WERI-Rb-1 (cell line): Measurements from ENCODE around the gene MARCO.
"Not testable (repeated sequence)": the region's sequence is repeated elsewhere in the genome, so short reads cannot be mapped to it uniquely, and the experiment has no call there.

Experiments used
- DNase-seq: peaks from one replicate; pipeline ENCODE4 v3.0.0-alpha.2; 2020
- H3K27ac ChIP-seq: fragments of 250-450 bp; sonication (Bioruptor Pico); 2 replicates; pipeline ENCODE4 v1.5.1; 2020; ENCODE audit warnings: mild to moderate bottlenecking, moderate library complexity
- H3K27me3 ChIP-seq: fragments of 250-450 bp; sonication (Bioruptor Pico); 2 replicates; pipeline ENCODE4 v1.5.1; 2021; ENCODE audit warnings: mild to moderate bottlenecking, low read depth, moderate library complexity; ENCODE audit not compliant: insufficient read depth, severe bottlenecking
- H3K36me3 ChIP-seq: fragments of 250-450 bp; sonication (Bioruptor Pico); 2 replicates; pipeline ENCODE4 v1.5.1; 2020; ENCODE audit warnings: mild to moderate bottlenecking, moderate library complexity
- H3K4me3 ChIP-seq: 2 replicates; pipeline ENCODE4 v1.5.1; 2011; ENCODE audit warnings: low read depth, mild to moderate bottlenecking, control low read depth, low read length
- H3K9me3 ChIP-seq: fragments of 250-450 bp; sonication (Bioruptor Pico); 2 replicates; pipeline ENCODE4 v1.5.1; 2021; ENCODE audit warnings: mild to moderate bottlenecking, moderate library complexity; ENCODE audit not compliant: severe bottlenecking
- TF ChIP-seq, protein P1 (sequence below): IDR thresholded peaks from 2 replicates; pipeline ENCODE4 v1.5.1; 2011; ENCODE audit warnings: low read depth, mild to moderate bottlenecking, control low read depth, inconsistent platforms, low read length

Gene MARCO

DNA sequence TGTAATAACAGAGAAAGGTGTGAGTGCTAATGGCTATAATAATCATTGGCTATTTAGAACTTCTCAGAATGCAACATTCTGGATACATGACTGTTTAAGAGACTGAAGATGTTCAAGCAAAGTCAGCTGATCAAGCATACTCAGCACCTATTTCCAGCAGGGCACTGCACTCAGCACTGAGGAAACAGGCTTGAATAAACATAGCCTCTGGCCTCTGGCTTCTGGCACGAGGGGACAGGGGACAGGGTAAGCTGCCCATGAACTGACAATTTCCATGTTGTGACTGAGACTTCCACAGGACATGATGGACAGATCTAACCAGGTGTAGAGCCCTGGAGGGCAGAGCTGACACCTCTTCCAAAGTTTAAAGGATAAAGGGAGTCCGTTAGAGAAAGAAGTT is 1.3 kb downstream of the MARCO start:
- no peak for DNase-seq
- Histone ChIP-seq H3K36me3 (no peaks in the 10 kb centered on the region), H3K27me3 (no peaks in the 10 kb centered on the region), H3K4me3 (no peak overlapping the region), H3K27ac (no peak overlapping the region), H3K9me3 (no peaks in the 10 kb centered on the region)
- TF ChIP-seq, protein P1, sequence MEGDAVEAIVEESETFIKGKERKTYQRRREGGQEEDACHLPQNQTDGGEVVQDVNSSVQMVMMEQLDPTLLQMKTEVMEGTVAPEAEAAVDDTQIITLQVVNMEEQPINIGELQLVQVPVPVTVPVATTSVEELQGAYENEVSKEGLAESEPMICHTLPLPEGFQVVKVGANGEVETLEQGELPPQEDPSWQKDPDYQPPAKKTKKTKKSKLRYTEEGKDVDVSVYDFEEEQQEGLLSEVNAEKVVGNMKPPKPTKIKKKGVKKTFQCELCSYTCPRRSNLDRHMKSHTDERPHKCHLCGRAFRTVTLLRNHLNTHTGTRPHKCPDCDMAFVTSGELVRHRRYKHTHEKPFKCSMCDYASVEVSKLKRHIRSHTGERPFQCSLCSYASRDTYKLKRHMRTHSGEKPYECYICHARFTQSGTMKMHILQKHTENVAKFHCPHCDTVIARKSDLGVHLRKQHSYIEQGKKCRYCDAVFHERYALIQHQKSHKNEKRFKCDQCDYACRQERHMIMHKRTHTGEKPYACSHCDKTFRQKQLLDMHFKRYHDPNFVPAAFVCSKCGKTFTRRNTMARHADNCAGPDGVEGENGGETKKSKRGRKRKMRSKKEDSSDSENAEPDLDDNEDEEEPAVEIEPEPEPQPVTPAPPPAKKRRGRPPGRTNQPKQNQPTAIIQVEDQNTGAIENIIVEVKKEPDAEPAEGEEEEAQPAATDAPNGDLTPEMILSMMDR: no peak

DNA sequence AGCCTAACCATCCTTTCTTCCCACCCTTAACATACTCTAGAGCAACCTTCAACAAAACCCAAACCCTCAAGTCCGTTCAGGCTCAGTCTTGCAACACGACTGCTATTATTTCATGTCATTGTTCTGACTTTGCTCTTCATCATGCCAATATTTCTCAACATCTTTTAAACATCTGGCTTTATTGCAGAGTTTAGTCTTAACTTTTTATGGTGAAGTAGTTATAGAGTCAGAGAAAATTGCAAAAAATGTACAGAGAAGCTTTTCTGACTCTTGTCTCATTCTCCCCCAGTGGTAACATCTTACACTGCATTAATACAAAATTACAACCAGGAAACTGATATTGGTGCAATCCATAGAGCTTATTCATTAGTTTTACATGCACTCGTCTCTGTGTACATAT is 3.9 kb downstream of the MARCO start:
- Histone ChIP-seq H3K4me3 (no peak overlapping the region), H3K9me3 (no peaks in the 10 kb centered on the region), H3K27me3 (no peaks in the 10 kb centered on the region), H3K27ac (no peak overlapping the region), H3K36me3 (no peaks in the 10 kb centered on the region)
- DNase-seq: no peak
- TF ChIP-seq, protein P1: no peak

DNA sequence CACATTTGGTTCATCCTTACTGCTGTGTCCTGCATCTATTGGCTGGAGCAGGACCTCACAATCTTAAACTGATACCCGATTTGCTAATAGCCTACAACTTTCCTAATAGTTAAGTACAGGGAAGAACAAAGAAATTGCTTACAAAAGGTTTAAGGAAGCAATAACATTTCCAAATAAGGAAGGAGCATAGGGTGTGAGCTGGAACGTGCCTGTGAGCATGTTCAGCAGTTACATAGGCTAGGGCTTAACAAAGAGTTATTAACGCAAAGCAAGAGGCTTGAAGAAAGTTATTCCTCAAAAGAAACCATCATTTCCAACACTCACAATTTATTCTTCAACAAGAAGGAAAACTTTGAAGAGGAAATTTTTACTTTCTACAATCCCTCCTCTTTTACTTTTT is 6.3 kb downstream of the MARCO start:
- not testable (repeated sequence) for H3K9me3 ChIP-seq, H3K36me3 ChIP-seq, H3K27ac ChIP-seq, H3K27me3 ChIP-seq, H3K4me3 ChIP-seq, DNase-seq

DNA sequence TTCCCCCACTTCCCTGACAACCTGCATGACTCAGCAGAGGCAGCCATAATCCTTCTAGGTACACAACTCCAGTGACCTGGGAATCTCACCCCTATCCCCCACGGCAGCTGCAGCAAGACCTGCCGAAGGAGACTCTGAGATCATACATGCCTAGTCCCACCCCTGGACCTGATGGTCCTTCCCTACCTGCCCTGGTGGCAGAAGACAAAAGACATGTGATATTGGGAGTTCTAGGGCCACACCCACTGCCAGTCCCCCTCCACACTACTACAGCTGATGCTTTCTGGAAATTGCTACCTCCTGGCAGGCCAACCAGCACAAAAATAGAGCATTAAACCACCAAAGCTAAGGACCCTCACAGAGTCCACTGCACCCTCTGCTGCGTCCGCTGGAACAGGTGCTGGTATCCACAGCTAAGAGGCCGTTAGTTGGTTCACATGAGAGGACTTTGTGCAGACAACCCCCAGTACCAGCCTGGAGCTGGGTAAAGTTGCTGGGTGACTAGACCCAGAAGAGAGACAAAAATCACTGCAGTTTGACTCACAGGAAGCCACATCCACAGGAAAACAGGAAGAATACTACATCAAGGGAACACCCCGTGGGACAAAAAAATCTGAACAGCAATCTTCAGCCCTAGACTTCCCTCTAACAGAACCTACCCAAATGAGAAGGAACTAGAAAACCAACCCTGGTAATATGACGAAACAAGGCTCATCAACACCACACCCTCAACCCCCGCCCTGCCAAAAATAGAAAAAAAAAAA is 12.5 kb downstream of the MARCO start:
- Histone ChIP-seq H3K27me3 (no peaks in the 10 kb centered on the region), H3K36me3 (no peaks in the 10 kb centered on the region), H3K4me3 (no peak overlapping the region), H3K9me3 (peaks cover 16% of the 10 kb centered on the region), H3K27ac (no peak overlapping the region; the same call in 1 of the 2 replicates)
- DNase-seq: no peak
- TF ChIP-seq, protein P1: no peak

DNA sequence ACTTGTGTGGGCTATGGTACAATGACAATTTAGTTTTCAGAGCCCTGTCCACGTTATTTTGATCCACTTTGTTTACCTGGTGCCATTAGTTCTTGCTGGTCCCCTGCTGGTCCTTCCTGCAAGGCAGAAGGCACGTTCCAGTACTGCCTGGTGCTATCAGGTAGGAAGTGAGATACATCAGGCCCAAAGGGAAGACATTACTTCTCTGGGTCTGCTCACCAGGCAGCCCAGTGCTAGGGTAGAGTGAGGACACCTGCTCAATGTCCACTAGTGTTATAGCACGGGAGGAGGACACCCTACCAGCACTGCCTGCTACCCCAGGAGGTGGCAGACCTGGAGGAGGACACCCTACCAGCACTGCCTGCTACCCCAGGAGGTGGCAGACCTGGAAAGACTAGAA is 23.7 kb downstream of the MARCO start:
- Histone ChIP-seq H3K27ac (no peak overlapping the region), H3K36me3 (no peaks in the 10 kb centered on the region), H3K4me3 (no peak overlapping the region), H3K9me3 (no peaks in the 10 kb centered on the region), H3K27me3 (no peaks in the 10 kb centered on the region)
- TF ChIP-seq, protein P1: no peak
- no peak for DNase-seq

DNA sequence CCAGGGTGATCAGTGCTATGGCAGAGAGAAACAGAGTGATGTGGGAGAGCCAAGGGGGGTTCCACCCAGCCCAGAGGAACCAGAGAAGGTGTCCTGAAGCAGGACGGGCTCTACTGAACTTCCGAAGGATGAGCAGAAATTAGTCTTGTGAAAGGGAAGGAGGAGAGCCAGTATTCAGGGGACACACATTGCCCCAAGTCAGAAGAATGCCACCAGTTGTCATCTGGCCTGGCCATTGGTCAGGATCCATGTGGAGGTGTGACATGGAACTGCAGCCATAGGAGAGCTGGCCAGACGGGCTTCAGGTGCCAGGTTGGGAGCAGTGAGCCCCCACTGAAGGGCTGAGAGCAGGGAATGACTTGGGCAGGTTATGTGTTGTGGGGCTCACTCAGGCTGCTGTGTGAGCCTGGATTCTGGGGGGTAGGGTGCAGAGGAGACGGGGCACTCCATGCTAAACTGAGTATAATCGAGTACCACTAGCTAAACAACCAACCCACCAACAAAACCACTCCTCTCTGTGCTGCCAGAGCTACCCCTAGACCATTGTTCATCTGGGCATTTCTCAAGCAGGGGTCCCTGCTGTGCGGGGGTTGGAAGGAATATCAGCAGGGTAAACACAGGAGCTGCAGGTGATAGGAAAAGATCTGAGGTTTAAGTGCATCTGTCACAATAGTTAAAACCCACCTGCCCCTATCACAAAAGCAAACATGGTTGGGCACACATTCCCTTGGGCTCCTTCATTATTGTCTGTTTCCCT is 25.3 kb downstream of the MARCO start:
- H3K27ac ChIP-seq: no peak overlapping the region
- H3K36me3 ChIP-seq: no peaks in the 10 kb centered on the region
- no peak for DNase-seq
- no peaks in the 10 kb centered on the region for H3K9me3 ChIP-seq
- no peak overlapping the region for H3K4me3 ChIP-seq
- TF ChIP-seq, protein P1: no peak
- H3K27me3 ChIP-seq: no peaks in the 10 kb centered on the region
